HG03175 (cell line): ENCODE results near the gene ITGBL1.

Experiments used
- ATAC-seq: cut with Tn5 transposase; IDR thresholded peaks from one replicate; pipeline ENCODE4 v1.9.1; 2021; ENCODE audit warnings: mild to moderate bottlenecking, moderate library complexity; ENCODE audit not compliant: unreplicated experiment

ITGBL1 gene

DNA sequence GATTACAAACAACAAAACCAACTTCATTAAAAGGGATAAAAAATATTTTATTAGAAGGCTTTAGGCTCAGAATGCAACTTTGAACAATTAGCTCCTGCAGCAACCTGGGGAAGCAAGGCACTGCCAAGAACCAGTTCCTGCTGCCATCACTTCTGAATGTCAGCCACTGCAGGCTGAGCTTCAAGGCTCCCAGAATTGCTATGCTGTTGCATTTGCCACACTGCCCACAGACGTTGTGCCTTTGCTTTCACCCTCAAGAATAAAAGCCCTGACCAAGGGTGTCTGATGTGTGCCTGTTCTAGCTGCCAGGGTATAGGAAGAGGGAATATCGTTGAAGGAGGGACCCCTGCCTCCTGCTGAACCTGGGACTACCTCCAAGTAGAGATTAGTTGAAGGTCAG lies 238.4 kb downstream of the ITGBL1 start:
- ATAC-seq, result no peak

- ATAC-seq, result no peak
Observed at GRCh38 chr13:101691341-101691860, 238.9 kb downstream of the ITGBL1 start.

DNA sequence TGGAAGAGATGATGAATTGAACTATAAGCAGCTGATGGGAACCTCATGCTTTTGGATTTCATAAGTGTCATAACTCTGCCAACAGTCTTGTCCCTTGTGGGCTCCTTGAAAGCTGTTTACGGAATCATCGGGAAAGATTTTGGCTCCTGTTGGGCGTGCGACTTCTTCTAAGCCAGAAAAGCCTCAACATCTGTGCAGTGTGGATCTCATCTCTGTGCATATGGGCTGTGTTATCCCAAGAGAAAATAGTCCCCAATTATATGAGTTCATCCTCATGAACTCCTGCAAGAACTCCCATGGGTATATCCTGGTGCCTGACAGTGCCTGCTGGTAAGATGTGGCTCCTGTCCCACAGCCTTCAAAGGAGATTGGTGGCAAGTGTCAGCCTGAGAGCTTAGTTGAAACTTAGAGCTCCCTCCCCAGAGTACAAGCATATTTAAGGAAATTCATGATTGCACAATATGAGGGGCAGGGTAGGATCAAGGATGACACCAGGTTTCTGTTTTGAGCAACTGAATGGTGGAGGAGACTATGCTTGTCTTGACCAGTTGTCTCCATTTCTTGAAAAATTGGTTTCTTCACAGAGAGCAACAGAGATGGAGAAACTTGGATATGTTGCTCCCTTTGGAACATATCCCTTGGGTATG lies 243.5 kb downstream of the ITGBL1 start:
- ATAC-seq, result no peak

DNA sequence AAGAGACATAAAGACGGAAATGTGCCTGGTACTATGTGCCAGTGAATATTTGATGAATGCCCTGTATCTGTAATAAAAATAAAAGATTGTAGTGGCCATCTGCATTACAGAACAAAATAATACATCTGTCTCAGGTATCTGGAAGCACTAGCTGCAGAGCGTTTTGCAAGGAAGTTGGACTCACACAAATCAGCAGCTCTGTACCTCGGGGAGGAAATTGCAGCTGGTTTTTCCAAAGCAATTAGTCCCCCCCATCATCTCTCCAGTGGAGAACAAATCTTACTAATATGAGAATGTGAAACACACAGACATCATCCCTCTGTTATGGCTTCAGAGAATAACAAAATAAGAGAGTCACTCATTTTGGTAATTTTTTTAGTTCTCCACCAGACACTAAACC lies 245.3 kb downstream of the ITGBL1 start:
- no peak for ATAC-seq

DNA sequence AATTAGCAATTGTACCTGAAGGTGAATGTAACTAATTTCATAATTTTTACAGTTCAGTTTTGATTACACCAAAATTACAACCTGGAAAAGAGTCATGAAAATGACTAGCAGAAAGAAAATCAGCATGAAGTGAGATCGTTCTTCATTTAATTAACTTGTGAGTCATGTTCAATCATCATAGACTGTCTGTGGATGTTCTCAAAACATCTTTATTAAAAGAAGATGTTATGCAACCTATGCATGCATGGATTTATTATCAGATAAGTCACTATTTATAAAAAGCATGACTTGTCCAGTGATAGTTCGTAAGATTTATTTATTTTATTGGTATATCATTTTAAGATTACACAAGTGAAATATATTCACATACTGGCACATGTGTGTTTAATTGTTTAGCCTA lies 245.9 kb downstream of the ITGBL1 start:
- no peak for ATAC-seq

DNA sequence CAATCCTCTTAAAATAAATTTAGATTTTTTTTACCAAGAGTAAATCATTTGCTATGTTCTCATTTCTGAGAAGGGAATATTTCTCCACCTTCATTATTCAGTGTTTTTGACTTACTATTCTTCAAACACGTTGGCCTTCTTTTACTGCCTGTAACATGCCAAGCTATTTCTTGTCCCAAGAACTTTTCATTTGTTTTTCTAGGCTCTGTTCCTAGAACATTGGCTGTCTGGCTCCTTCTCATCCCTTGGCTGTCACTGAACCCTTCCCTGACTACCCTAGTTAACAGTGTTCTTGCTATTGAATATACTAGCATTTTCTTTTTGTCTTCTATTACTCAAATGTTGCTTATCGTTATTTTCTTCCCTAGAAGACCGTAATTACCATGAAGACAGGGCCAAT lies 248.1 kb downstream of the ITGBL1 start:
- no peak for ATAC-seq

DNA sequence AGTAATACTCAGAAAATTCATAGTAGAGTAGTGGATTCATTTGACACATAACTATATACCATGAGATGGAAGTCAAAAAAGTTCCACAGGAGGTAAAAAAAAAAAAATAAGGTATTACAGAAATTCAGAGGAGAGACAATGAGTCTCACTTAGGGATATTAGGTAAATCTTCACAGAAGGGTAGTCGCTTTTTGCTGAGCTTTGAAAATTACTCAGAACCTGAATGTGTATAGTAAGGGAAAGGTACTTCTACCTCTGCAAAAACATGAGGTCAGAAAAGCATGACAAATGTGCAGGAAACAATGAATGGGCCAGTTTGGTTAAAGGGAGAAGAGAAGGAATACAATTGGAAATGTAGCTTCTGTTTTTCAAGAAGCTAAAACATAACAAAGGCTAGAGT lies 250.6 kb downstream of the ITGBL1 start:
- no peak for ATAC-seq

GRCh38 chr13:101703838-101704237 lies 251.4 kb downstream of the ITGBL1 start:
- no peak for ATAC-seq

DNA sequence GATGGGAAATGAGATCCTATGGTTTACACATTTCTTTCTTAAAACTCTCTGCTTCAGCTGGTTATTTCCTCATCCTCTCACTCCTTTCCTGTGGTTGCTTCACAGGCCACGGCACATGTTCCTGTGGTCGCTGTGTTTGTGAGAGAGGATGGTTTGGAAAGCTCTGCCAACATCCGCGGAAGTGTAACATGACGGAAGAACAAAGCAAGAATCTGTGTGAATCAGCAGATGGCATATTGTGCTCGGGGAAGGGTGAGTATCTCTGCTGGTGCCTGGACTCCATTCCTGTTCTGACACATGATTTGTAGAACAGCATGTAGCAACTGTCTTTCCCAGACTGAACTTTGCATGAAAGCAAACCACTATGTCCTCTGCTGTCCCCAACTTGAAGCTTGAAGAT lies 254.2 kb downstream of the ITGBL1 start:
- ATAC-seq, result no peak

- no peak for ATAC-seq
Observed at GRCh38 chr13:101707659-101708058, 255.2 kb downstream of the ITGBL1 start.

- no peak for ATAC-seq
Observed at GRCh38 chr13:101708115-101708514, 255.6 kb downstream of the ITGBL1 start.

- ATAC-seq, result no peak
Observed at GRCh38 chr13:101709952-101710351, 257.5 kb downstream of the ITGBL1 start.

DNA sequence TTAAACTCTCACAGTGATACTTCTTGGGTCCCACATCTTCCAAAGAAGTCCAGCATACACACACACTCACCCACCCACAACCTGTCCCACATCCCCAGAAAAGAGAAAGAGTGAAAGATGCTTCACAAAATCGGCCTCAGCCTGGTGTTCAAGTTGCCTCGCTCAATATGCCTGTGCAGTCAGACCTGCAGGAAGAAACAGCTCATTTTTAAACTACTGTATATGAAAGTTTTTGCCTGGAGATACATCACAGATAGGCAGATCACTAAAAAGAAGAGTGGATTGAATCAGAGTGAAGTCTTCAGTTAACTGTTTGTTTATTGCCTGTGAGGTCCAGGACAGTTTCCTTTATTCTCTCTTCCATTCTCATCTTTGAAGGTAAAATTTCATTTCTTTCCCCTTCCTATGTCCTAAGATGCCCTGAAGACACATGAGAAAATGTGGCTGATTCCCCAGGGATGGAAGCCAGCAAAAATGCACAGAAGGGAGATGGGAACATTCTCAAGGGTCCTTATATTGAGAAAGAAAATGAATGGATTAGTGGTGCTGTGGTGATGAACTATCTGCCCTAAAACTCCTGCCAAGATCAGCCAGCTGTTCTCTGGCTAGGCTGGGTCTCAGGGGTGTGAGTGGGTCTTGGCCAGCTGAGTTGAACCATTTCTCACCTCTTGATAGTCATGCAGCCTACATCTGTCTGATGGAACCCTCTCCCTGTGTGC lies 259.0 kb downstream of the ITGBL1 start:
- no peak for ATAC-seq

DNA sequence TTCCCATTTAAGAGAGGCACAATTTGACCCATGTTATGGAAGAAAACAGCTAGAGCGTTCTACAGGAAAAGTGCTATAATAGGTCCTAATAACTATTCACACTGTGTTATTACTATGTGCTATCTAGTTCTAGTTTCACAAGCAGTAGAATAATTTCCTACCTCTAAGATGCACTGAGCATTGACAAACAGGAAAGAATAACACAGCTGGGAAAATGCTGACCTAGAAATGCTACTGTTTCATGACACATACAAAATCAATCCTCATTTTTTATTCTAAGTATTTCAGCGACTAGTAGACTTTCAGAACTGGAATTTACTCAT lies 259.5 kb downstream of the ITGBL1 start:
- ATAC-seq, result no peak

- no peak for ATAC-seq
Observed at GRCh38 chr13:101714195-101714594, 261.7 kb downstream of the ITGBL1 start.

- no peak for ATAC-seq
Observed at GRCh38 chr13:101717353-101717752, 264.9 kb downstream of the ITGBL1 start.

DNA sequence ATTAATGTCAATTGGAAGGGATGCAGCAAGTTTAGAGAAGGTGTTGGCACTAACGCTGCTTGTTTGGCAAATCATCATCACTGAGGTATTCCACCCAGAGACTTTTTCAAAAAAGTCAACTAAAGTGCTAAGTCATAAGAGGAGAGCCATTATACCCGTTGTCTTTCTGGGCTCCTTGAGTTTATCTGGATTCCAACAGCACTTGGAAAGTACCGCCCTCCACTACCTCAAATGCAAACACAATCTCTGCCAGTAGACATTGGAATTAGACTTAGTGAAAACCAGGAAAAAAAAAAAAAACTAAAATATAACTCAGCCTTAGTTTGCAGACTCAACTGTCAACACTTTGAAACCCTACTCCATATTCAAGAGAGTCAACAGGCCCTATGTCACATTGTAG lies 266.0 kb downstream of the ITGBL1 start:
- no peak for ATAC-seq

DNA sequence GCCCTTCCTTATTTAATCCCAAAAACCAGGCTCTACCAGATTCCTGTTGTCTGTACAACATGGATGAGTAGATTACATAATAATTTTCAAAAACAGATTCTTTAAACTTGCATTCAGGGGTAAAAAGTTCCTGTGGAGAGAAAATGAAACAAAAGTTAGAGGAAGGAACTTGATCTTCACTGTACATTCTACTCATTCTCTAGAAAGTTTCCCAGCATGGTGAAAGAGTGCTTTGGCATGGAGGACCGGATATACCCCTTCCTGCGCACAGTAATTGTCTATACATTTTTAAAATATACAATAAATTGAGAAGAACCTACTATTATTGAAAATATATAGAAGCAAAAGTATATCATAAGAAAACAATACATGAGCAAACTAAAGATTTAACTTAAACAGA lies 274.2 kb downstream of the ITGBL1 start:
- no peak for ATAC-seq

DNA sequence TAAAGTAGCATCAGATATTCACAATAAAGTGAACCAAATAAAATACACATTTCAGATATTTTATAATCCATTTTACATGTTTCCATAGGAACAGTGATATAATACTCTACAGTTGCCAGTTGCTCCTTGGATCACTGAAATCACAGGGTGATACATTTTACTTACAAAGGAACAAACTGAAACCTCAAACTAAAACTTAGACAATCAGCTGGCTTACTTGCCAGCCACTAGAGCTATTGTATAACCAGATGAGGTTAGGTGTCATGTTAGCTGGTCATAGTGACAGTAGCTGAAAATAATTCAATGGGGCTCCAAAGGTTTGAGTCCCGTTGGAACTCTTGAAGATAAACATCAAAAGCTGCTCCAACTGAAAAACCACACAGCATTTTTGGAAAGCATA lies 274.6 kb downstream of the ITGBL1 start:
- ATAC-seq, result no peak

GRCh38 chr13:101728021-101728420 lies 275.5 kb downstream of the ITGBL1 start:
- ATAC-seq, result no peak

- ATAC-seq, result no peak
Observed at GRCh38 chr13:101728615-101729014, 276.1 kb downstream of the ITGBL1 start.

GRCh38 chr13:101730420-101731000 lies 278.0 kb downstream of the ITGBL1 start:
- no peak for ATAC-seq
